Retinal pigment epithelial cell (primary cell): ENCODE results near the gene LPAR2.

Experiments used
- DNase-seq: peaks from one replicate; pipeline ENCODE4 v3.0.0-alpha.2; 2010; ENCODE audit warnings: low read depth
- H3K4me3 ChIP-seq: 2 replicates; pipeline ENCODE4 v1.5.1; 2011; ENCODE audit warnings: mild to moderate bottlenecking, low read length, control low read depth, moderate library complexity
- CTCF ChIP-seq: conservative IDR thresholded peaks from 2 replicates; pipeline ENCODE4 v1.5.1; 2011; ENCODE audit warnings: low read depth, low read length, control low read depth, inconsistent platforms

LPAR2 gene

GRCh38 chr19:19652482-19653295, 24.7 kb upstream of the LPAR2 start:
- TF ChIP-seq CTCF = no peak
- no peak for DNase-seq
- H3K4me3 ChIP-seq = no peak overlapping the region

GRCh38 chr19:19651076-19651475, 23.1 kb upstream of the LPAR2 start:
- TF ChIP-seq CTCF = no peak
- H3K4me3 ChIP-seq = no peak overlapping the region

GRCh38 chr19:19650331-19650730, 22.3 kb upstream of the LPAR2 start:
- TF ChIP-seq CTCF = no peak
- no peak for DNase-seq
- no peak overlapping the region for H3K4me3 ChIP-seq

More at GRCh38 chr19:19651076-19651475, 23.1 kb upstream of the LPAR2 start:
- no peak for DNase-seq

- TF ChIP-seq CTCF = no peak
- DNase-seq = no peak
- no peak overlapping the region for H3K4me3 ChIP-seq
These were observed 21.6 kb upstream of the LPAR2 start for GRCh38 chr19:19649580-19649995.

- H3K4me3 ChIP-seq = no peak overlapping the region
- no peak for DNase-seq
- TF ChIP-seq CTCF = no peak
These were observed 21.1 kb upstream of the LPAR2 start for GRCh38 chr19:19649155-19649554.

- no peak overlapping the region for H3K4me3 ChIP-seq
- no peak for DNase-seq
- TF ChIP-seq CTCF = no peak
These were observed 19.2 kb upstream of the LPAR2 start for GRCh38 chr19:19647037-19647835.
